HG03108 (cell line): ENCODE measurements around the gene COL4A3.

ENCODE experiments used
- ATAC-seq: cut with Tn5 transposase; IDR thresholded peaks from one replicate; pipeline ENCODE4 v1.9.1; 2021; ENCODE audit warnings: moderate library complexity; ENCODE audit not compliant: unreplicated experiment

The COL4A3 gene

GRCh38 chr2:227337442-227337841, 173.0 kb downstream of the COL4A3 start:
- ATAC-seq: no peak

- no peak for ATAC-seq
Observed at GRCh38 chr2:227339098-227339599, 174.7 kb downstream of the COL4A3 start.

- no peak for ATAC-seq
Observed at GRCh38 chr2:227340106-227340505, 175.7 kb downstream of the COL4A3 start.

- no peak for ATAC-seq
Observed at GRCh38 chr2:227341553-227341952, 177.1 kb downstream of the COL4A3 start.

GRCh38 chr2:227344231-227344630, 179.8 kb downstream of the COL4A3 start:
- no peak for ATAC-seq

- no peak for ATAC-seq
Observed at GRCh38 chr2:227347117-227347516, 182.7 kb downstream of the COL4A3 start.

GRCh38 chr2:227348324-227348723, 183.9 kb downstream of the COL4A3 start:
- ATAC-seq: no peak

- no peak for ATAC-seq
Observed at GRCh38 chr2:227349989-227350612, 185.7 kb downstream of the COL4A3 start.

GRCh38 chr2:227351639-227352038, 187.2 kb downstream of the COL4A3 start:
- no peak for ATAC-seq

- ATAC-seq: no peak
Observed at GRCh38 chr2:227360351-227360750, 195.9 kb downstream of the COL4A3 start.

GRCh38 chr2:227363756-227364155, 199.3 kb downstream of the COL4A3 start:
- no peak for ATAC-seq
